HG03139 (cell line): Measurements from ENCODE around the gene POLR2L.

Source experiments
- ATAC-seq: cut with Tn5 transposase; IDR thresholded peaks from one replicate; pipeline ENCODE4 v1.9.1; 2021; ENCODE audit not compliant: unreplicated experiment

POLR2L gene

GRCh38 chr11:828506-829175 lies 13.7 kb downstream of the POLR2L start:
- no peak for ATAC-seq

- ATAC-seq = no peak
These were observed 14.5 kb downstream of the POLR2L start, which contains the start of gene CRACR2B for GRCh38 chr11:827897-828192. Gene CRACR2B, plus strand, starts transcription at chr11:827919. Its CDS starts 689 bp downstream, at chr11:828608.

- ATAC-seq = no peak
These were observed 15.0 kb downstream of the POLR2L start for GRCh38 chr11:827146-827896.

- no peak for ATAC-seq
These were observed 15.5 kb downstream of the POLR2L start for GRCh38 chr11:826836-827145.

- ATAC-seq = no peak
These were observed 16.1 kb downstream of the POLR2L start for GRCh38 chr11:826227-826621.

GRCh38 chr11:825366-826226 lies 16.7 kb downstream of the POLR2L start:
- no peak for ATAC-seq

- ATAC-seq = no peak
These were observed 17.4 kb downstream of the POLR2L start for GRCh38 chr11:824942-825341.

- no peak for ATAC-seq
These were observed 17.9 kb downstream of the POLR2L start for GRCh38 chr11:824292-824880.

GRCh38 chr11:823441-824291 lies 18.7 kb downstream of the POLR2L start:
- no peak for ATAC-seq

- no peak for ATAC-seq
These were observed 20.6 kb downstream of the POLR2L start for GRCh38 chr11:821512-822371.

- no peak for ATAC-seq
These were observed 21.4 kb downstream of the POLR2L start for GRCh38 chr11:820655-821511.

GRCh38 chr11:819943-820649 lies 22.2 kb downstream of the POLR2L start:
- ATAC-seq = peak; percentile 37

- ATAC-seq = peak; percentile 66
These were observed 23.0 kb downstream of the POLR2L start for GRCh38 chr11:819129-819931.

GRCh38 chr11:818396-819128 lies 23.8 kb downstream of the POLR2L start, which contains the start of gene PNPLA2:
Gene PNPLA2, plus strand, starts transcription at chr11:818914. Its CDS starts 805 bp downstream, at chr11:819719.
- ATAC-seq = no peak

GRCh38 chr11:816433-816779 lies 25.9 kb downstream of the POLR2L start:
- ATAC-seq = no peak

GRCh38 chr11:815675-816432 lies 26.5 kb downstream of the POLR2L start:
- no peak for ATAC-seq
